HG02571 (cell line): ENCODE results near the gene PTPRO.

Experiments used
- ATAC-seq: cut with Tn5 transposase; IDR thresholded peaks from one replicate; pipeline ENCODE4 v1.9.1; 2021; ENCODE audit warnings: mild to moderate bottlenecking, moderate library complexity; ENCODE audit not compliant: unreplicated experiment

The PTPRO gene

GRCh38 chr12:15322164-15323061, at the start of gene PTPRO:
TSS of gene PTPRO (plus strand) at chr12:15322508.
- ATAC-seq: no peak

- ATAC-seq: no peak
Observed at GRCh38 chr12:15273896-15274295, 48.4 kb upstream of the PTPRO start.

DNA sequence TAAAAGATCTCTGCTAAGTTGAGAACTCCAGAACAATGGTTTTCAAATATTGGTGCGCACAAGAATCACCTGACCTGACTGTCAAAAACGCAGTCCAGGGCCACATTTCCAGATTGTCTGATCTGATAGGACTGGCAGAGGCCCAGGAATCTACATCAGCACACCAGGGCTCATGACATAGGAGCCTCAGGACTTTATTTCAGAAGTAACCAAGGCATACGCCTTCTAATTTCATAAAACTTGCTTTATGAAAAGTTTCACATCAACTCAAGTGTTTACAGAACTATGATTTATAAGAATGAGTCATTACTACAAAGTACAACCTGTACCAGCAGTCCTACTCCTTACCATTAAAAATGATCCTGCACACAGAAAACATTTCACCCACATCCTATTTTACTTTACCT, 47.7 kb upstream of the PTPRO start:
- no peak for ATAC-seq

DNA sequence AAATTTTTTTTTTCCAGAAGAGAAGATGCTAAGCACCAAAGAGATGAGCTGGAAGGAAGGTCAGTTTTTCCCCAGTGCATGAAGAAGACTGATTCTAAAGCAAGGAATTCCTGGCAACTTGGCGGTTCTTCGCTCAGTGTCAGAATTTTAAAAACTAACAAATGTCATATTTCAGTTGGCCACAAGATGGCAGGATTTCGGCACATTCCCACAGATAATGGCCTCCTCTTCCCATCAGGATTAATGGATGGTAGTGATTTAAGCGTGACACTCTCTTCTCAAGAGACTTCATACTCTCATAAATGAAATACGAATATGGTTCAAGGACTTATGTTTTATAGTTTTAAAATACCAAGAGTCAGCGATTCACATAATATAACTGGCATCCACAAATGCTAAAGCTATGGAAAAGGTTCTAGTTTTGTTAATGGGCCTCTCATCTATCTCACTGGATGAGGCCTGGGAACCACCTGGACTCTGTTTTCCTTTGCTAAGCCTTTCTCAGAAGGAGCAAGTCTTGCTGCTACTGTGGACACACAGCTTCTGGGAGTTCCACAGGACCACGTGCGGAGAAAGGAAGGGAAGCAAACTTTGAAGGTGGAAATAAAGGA, 46.1 kb upstream of the PTPRO start:
- no peak for ATAC-seq

GRCh38 chr12:15278816-15279658, 43.3 kb upstream of the PTPRO start:
- no peak for ATAC-seq

- no peak for ATAC-seq
Observed at GRCh38 chr12:15280930-15281329, 41.4 kb upstream of the PTPRO start.

GRCh38 chr12:15289192-15289591, 33.1 kb upstream of the PTPRO start:
- no peak for ATAC-seq

- no peak for ATAC-seq
Observed at GRCh38 chr12:15293731-15294130, 28.6 kb upstream of the PTPRO start.

- ATAC-seq: no peak
Observed at GRCh38 chr12:15299947-15300346, 22.4 kb upstream of the PTPRO start.

DNA sequence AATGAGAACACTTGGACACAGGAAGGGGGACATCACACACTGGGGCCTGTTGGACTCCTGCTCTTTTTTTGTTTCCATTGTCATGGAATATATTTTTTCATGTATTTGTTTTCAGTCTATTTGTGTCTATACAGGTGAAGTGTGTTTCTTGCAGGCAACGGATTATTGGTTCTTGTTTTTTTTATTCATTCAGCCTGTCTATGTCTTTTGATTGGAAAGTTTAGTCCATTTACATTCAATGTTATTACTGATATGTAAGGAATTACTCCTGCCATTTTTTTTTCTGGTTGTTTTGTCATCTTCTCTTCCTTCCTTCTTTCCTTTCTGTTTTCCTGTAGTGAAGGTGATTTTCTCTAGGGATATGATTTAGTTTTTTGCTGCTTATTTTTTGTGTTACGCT, 18.0 kb upstream of the PTPRO start:
- ATAC-seq: no peak

GRCh38 chr12:15306605-15307004, 15.7 kb upstream of the PTPRO start:
- ATAC-seq: no peak

GRCh38 chr12:15307079-15307478, 15.2 kb upstream of the PTPRO start:
- no peak for ATAC-seq

DNA sequence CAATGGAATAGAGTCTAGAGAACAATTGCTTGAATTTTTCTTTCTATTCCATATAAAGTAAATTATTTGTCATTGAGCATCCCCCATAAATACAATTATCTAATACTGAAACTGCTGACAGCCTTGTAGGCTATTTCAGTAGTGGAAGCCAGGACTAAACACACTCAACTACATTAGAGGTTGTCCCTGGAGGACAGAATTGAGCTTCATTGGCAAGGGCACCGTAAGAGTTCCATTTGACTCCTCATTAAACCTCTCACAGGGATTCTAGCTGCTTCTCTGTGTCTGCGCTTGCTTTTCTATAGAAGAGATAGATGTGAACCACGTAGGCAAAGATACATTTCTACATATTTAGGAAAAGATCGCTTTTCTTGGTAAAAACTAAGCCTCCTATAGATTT, 3.5 kb upstream of the PTPRO start:
- ATAC-seq: no peak

DNA sequence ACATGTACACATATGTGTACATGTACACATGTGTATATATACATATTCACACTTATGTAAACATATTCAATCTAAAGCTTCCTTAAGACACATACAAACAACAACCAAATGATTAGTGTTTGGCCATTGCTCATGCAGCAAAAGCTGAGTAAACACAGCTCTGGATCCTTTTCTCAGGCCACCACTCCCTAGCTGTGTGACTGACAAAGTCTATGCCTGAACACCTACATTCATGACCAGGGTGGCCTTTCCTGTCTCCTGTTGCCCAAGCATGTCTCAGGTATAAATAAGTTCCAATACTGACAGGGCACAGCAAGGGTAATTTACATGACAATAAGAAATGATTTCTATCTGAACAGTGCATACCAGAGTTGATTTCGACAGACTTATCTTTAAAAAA, 1.4 kb upstream of the PTPRO start:
- ATAC-seq: no peak

- no peak for ATAC-seq
Observed at GRCh38 chr12:15323480-15323879, 1.2 kb downstream of the PTPRO start.

- ATAC-seq: no peak
Observed at GRCh38 chr12:15329891-15330290, 7.6 kb downstream of the PTPRO start.

- ATAC-seq: no peak
Observed at GRCh38 chr12:15334225-15334624, 11.9 kb downstream of the PTPRO start.

- ATAC-seq: no peak
Observed at GRCh38 chr12:15335959-15336358, 13.7 kb downstream of the PTPRO start.

DNA sequence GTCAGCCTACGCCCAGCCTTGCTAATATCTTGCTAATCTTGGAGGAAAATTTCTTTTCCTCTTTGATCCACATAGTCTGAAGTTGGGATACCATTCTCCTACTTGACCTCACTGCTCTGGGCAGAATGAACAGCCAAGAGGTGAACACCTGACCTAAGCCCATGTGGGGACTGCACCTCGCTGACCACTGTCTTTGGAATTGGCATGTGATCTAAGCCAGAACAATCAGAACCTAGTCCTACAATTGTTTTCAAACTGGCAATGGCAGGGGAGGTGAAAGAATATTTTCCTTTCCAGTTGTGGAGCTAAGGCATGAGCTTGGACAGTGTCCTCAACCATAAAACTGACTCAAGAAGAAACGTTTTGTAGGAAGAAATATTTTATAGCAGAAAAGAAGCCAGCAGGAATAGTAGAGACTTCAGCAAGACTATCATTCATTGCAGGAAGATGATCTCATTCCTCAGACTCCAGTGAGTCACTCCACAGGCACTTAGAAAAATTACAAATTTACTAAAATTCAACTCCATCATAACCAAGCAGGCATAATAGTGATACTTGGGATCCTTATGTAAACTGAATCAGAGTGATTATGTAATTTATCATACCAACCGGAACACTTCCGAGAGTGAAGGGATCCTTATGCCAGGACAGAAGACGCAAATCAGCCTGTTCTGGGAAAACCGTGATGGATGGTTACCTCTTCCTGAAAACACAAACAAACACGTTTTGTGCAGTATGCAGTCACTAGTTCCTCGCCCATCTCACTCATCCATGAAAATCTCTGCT, 14.7 kb downstream of the PTPRO start:
- no peak for ATAC-seq

DNA sequence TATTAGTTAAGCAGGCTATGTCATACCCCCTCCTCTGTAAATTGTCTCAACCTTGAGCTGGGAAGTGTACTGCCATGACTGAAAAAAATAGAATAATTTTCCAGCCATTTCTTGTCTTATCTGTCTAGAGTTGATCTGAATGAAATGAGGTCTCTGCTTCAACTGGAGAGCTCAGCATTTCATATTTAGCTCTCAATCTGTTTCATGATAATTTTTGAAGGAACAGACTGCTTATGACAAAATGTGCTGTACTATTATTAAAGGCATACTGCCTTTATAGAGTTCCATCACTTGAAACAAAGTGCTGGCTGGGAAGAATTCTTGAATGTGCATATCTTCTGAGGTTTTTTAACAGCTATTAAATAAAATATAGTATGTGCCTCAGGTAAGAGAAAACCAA, 19.1 kb downstream of the PTPRO start:
- ATAC-seq: no peak

GRCh38 chr12:15344561-15344960, 22.3 kb downstream of the PTPRO start:
- ATAC-seq: no peak
